Ovary (tissue), 3 donors: ENCODE results near the gene ARSG.

Experiments used
- EP300 ChIP-seq: sonication (generic); formaldehyde crosslinking; IDR thresholded peaks from one replicate; pipeline ENCODE4 v1.6.1; 2017; ENCODE audit warnings: antibody characterized with exemption
- POLR2A ChIP-seq: fragments of 450-650 bp; IDR thresholded peaks from one replicate; pipeline ENCODE4 v1.6.1; 2017; ENCODE audit warnings: antibody characterized with exemption, mild to moderate bottlenecking, moderate library complexity
- TF ChIP-seq, protein P1 (sequence below), 3 donors: fragments of 450-650 bp in 2 of 3; fragments of 200-600 bp in 1 of 3; IDR thresholded peaks; one replicate each; pipeline versions ENCODE4 v1.5.1 to v1.8.0; 2016 to 2022; ENCODE audit warnings: antibody characterized with exemption in 3 of 3, mild to moderate bottlenecking in 1 of 3
- donor health status: DM: no; HTN: no; CAD: no.

DNA sequence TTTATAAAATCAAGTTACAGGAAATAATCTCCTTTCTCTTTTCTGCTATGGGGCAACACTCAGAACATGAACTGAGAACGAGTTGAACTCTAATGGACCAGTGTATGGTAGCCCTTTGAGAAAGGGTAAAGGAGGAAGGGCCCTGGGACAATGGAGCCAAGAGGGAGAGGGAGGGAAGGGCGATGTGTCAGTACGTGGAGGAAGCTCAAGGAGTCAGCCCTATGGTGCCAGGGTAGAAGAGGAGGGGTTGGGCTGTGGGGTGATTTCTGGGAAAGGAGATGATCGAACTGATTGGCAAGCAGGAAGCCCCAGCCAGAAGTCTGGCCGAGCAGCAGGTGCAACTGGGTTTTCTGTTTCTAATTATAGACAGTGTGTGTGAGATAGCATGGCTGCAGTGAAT lies 170.3 kb downstream of the ARSG start:
- TF ChIP-seq, protein P1, sequence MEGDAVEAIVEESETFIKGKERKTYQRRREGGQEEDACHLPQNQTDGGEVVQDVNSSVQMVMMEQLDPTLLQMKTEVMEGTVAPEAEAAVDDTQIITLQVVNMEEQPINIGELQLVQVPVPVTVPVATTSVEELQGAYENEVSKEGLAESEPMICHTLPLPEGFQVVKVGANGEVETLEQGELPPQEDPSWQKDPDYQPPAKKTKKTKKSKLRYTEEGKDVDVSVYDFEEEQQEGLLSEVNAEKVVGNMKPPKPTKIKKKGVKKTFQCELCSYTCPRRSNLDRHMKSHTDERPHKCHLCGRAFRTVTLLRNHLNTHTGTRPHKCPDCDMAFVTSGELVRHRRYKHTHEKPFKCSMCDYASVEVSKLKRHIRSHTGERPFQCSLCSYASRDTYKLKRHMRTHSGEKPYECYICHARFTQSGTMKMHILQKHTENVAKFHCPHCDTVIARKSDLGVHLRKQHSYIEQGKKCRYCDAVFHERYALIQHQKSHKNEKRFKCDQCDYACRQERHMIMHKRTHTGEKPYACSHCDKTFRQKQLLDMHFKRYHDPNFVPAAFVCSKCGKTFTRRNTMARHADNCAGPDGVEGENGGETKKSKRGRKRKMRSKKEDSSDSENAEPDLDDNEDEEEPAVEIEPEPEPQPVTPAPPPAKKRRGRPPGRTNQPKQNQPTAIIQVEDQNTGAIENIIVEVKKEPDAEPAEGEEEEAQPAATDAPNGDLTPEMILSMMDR (IDR thresholded peaks at IDR 0.05), result no peak
- TF ChIP-seq POLR2A, result no peak
- no peak for TF ChIP-seq EP300
